ENCODE measurements around the gene POGZ.

DNA sequence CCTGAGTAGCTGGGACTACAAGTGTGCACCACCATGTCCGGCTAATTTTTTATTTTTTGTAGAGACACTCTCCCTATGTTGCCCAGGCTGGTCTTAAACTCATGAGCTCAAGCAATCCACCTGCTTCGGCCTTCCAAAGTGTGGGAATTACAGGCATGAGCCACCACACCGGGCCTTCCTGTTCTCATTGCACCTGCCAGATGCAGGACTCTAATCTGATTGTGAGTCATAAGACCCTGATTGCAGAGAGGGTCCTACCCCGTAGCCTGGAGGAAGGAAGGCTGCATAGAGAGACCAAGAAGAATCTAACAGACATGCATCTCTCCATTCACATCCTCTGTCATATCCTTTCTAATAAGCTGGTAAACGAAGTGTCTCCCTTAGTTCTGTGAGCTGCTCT lies 32.3 kb upstream of the POGZ start:
- no peak for TF ChIP-seq CTCF (IDR thresholded peaks at IDR 0.05; ENCODE audit: insufficient read depth, low read length)
- no peak for TF ChIP-seq GABPA (IDR thresholded peaks at IDR 0.05; ENCODE audit: low read depth)
